HepG2 (cell line): ENCODE data around the gene DLG1. TPM values are rescaled to one million over a fixed set of nuclear protein-coding genes. Genes with fewer than 3 reads are reported as not detected.

Source experiments
- ATAC-seq: fragments of 200-7000 bp; cut with Tn5 transposase; 3 replicates; pipeline ENCODE4 v1.9.1; 2020; ENCODE audit warnings: mild to moderate bottlenecking, moderate library complexity
- BruUV-seq: library from RNA; stranded (reverse); fragments of 400-500 nt; replicated peaks from 2 replicates; lab custom pipeline; 2021; lab: Mats Ljungman, UMichigan
- CTCF ChIA-PET: fragments of 300-600 bp; formaldehyde crosslinking; extraction: SDS; loops from one replicate; lab custom pipeline; 2021; ENCODE audit warnings: low total read pairs, inconsistent platforms, low intra/inter-chr PET ratio; lab: Yijun Ruan, JAX
- POLR2A ChIA-PET: fragments of 350-600 bp; sonication (Branson Sonifier 250); formaldehyde crosslinking; loops from one replicate; lab custom pipeline; 2020; ENCODE audit warnings: antibody characterized with exemption, inconsistent platforms; lab: Yijun Ruan, JAX
- DNase-seq: peaks from one replicate; pipeline ENCODE4 v3.0.0-alpha.2; 2015; ENCODE audit warnings: low spot score
- FAIRE-seq: peaks from 3 replicates; lab custom pipeline; 2011; peaks lifted over from hg19 to GRCh38; lab: Jason Lieb, UNC
- H2AFZ ChIP-seq: one replicate; pipeline ENCODE4 v1.6.1; 2011; ENCODE audit warnings: low read length, inconsistent platforms
- H3K27ac ChIP-seq: fragments of 300-600 bp; 3 replicates; pipeline ENCODE4 v1.8.0; 2011; ENCODE audit warnings: mixed run types, mild to moderate bottlenecking, mixed read lengths, low read length, inconsistent platforms; ENCODE audit not compliant: insufficient read depth; ENCODE audit errors: extremely low read length
- H3K27me3 ChIP-seq, 2 experiments: fragments of 200-600 bp in 1 of 2; 2 replicates in 1 of 2; 3 replicates in 1 of 2; pipeline versions ENCODE4 v1.6.0 to v1.8.0; 2011; ENCODE audit warnings: low read length in 2 of 2, mild to moderate bottlenecking in 2 of 2, moderate library complexity in 2 of 2, inconsistent platforms in 1 of 2; ENCODE audit not compliant: insufficient read depth in 2 of 2, control insufficient read depth in 1 of 2
- H3K36me3 ChIP-seq, 2 experiments: fragments of 200-600 bp in 1 of 2; replicated peaks in 1 of 2; 2 replicates in 1 of 2; 3 replicates in 1 of 2; pipeline versions ENCODE4 v1.5.1 to v1.8.0; 2011; ENCODE audit warnings: low read length in 2 of 2, inconsistent platforms in 1 of 2; ENCODE audit not compliant: insufficient read depth in 2 of 2, control insufficient read depth in 1 of 2
- H3K4me1 ChIP-seq: 2 replicates; pipeline ENCODE4 v1.5.1; 2012; ENCODE audit warnings: low read length, inconsistent platforms; ENCODE audit not compliant: insufficient read depth
- H3K4me2 ChIP-seq: 2 replicates; pipeline ENCODE4 v1.6.0; 2011; ENCODE audit warnings: low read depth, low read length, inconsistent platforms
- H3K4me3 ChIP-seq, 3 experiments: fragments of 200-600 bp in 1 of 3; sonication (generic), shearing (Covaris generic) in 1 of 3; replicated peaks in 1 of 3; 2 replicates each; pipeline ENCODE4 v1.5.1; 2011 to 2016; ENCODE audit warnings: low read length in 3 of 3, inconsistent platforms in 2 of 3, low read depth in 2 of 3, mild to moderate bottlenecking in 2 of 3, control low read depth in 1 of 3, mixed read lengths in 1 of 3; ENCODE audit not compliant: insufficient read depth in 1 of 3
- H3K79me2 ChIP-seq: one replicate; pipeline ENCODE4 v1.6.1; 2011; ENCODE audit warnings: low read length, inconsistent platforms; ENCODE audit not compliant: insufficient read depth
- H3K9ac ChIP-seq: 2 replicates; pipeline ENCODE4 v1.6.0; 2011; ENCODE audit warnings: mild to moderate bottlenecking, low read depth, low read length, inconsistent platforms; ENCODE audit not compliant: insufficient read depth
- H3K9me3 ChIP-seq: 2 replicates; pipeline ENCODE4 v1.5.1; 2012; ENCODE audit warnings: mild to moderate bottlenecking, low read length
- H4K20me1 ChIP-seq: 2 replicates; pipeline ENCODE4 v1.6.0; 2011; ENCODE audit warnings: inconsistent platforms, mild to moderate bottlenecking, low read length, moderate library complexity; ENCODE audit not compliant: insufficient read depth
- EEA1 ChIP-seq: sonication (generic); formaldehyde crosslinking; IDR thresholded peaks from 2 replicates; pipeline ENCODE4 v1.5.1; 2020; ENCODE audit warnings: mild to moderate bottlenecking, missing genetic modification reagents, borderline replicate concordance
- HES4 ChIP-seq: sonication (generic); formaldehyde crosslinking; IDR thresholded peaks from 2 replicates; pipeline ENCODE4 v1.9.0; 2021; ENCODE audit warnings: mild to moderate bottlenecking, missing genetic modification reagents, borderline replicate concordance
- KMT2A ChIP-seq: sonication (generic); formaldehyde crosslinking; IDR thresholded peaks from 2 replicates; pipeline ENCODE4 v1.4.0; 2020; ENCODE audit warnings: missing genetic modification reagents
- LCORL ChIP-seq, 2 experiments: fragments of 450-650 bp in 1 of 2; sonication (generic) in 1 of 2; formaldehyde crosslinking in 1 of 2; IDR thresholded peaks; 2 replicates each; pipeline versions ENCODE4 v1.5.0 to v1.6.1; 2017 to 2020; ENCODE audit warnings: antibody characterized with exemption in 1 of 2, missing genetic modification reagents in 1 of 2
- MED1 ChIP-seq: sonication (generic); formaldehyde crosslinking; IDR thresholded peaks from 2 replicates; pipeline ENCODE4 v1.4.0; 2020; ENCODE audit warnings: missing genetic modification reagents
- NFKB2 ChIP-seq: sonication (generic); formaldehyde crosslinking; IDR thresholded peaks from 2 replicates; pipeline ENCODE4 v1.4.0; 2020; ENCODE audit warnings: missing genetic modification reagents, borderline replicate concordance
- SAP130 ChIP-seq: IDR thresholded peaks from 2 replicates; pipeline ENCODE4 v1.6.1; 2016; ENCODE audit warnings: low read depth
- THYN1 ChIP-seq: sonication (generic); formaldehyde crosslinking; IDR thresholded peaks from 2 replicates; pipeline ENCODE4 v1.8.1; 2023; ENCODE audit warnings: low read depth, mild to moderate bottlenecking, moderate library complexity, missing genetic modification reagents, borderline replicate concordance
- ZFP62 ChIP-seq: sonication (generic); formaldehyde crosslinking; IDR thresholded peaks from 2 replicates; pipeline ENCODE4 v1.4.0; 2020; ENCODE audit warnings: missing genetic modification reagents
- ZNF382 ChIP-seq: sonication (generic); formaldehyde crosslinking; IDR thresholded peaks from 2 replicates; pipeline ENCODE4 v1.5.0; 2020; ENCODE audit warnings: missing genetic modification reagents, mild to moderate bottlenecking, borderline replicate concordance
- whole genome bisulfite sequencing: methylation state at CpG from one replicate; pipeline ENCODE4 v1.1.6; 2017; ENCODE audit warnings: low lambda C conversion rate; 5-methylcytosine and 5-hydroxymethylcytosine counted together
- in situ Hi-C: cut with HindIII; loops from 2 replicates; pipeline ENCODE4 v1.10.0; 2017; ENCODE audit warnings: low pct_unique_long_range_greater_than_20kb; ENCODE audit not compliant: extremely low pct_ligation_motif_present
- intact Hi-C: fragments of 100-400 bp; cut with micrococcal nuclease; formaldehyde crosslinking; loops from one replicate; pipeline ENCODE4 v1.10.0; 2022; ENCODE audit not compliant: unreplicated experiment
- polyA plus RNA-seq, 8 experiments: library from polyadenylated mRNA; depleted of rRNA in 3 of 8; stranded (reverse) in 7 of 8; unstranded in 1 of 8; fragments of >200 nt; fragmentation: Illumina TruSeq in 4 of 8; extraction: Trizol in 4 of 8; gene quantifications; 2 replicates each; pipeline versions ENCODE4 v1.2.1 to v1.2.3, GENCODE V29; 2011 to 2016; ENCODE audit warnings: low read depth in 4 of 8, missing spikeins in 1 of 8, mixed read lengths in 1 of 8; ENCODE audit not compliant: insufficient read depth in 1 of 8
- total RNA-seq, 5 experiments: library from RNA; depleted of rRNA; stranded (reverse); fragments of >200 nt; fragmentation: Illumina TruSeq; extraction: Trizol; gene quantifications; 2 replicates each; pipeline ENCODE4 v1.2.3, GENCODE V29; 2016; ENCODE audit warnings: low read depth in 1 of 5
- TF ChIP-seq, protein P1 (sequence below): fragments of 450-650 bp; IDR thresholded peaks from 2 replicates; pipeline ENCODE4 v1.6.1; 2016
- TF ChIP-seq, protein P2 (sequence below): sonication (generic); formaldehyde crosslinking; IDR thresholded peaks from 2 replicates; pipeline ENCODE4 v1.4.0; 2020; ENCODE audit warnings: mild to moderate bottlenecking, missing genetic modification reagents, borderline replicate concordance

Gene DLG1
- total and polyA plus RNA-seq, 2 of the 13 experiments (the other 11 are each of a cell fraction or from before 2014, with no cell fraction given), result 30.5 to 104 TPM

GRCh38 chr3:197229836-197230235 is 68.6 kb downstream of the DLG1 start:
- Histone ChIP-seq H3K9me3 (no peaks in the 10 kb centered on the region), H3K4me3 (no peak overlapping the region), H3K27me3 (no peaks in the 10 kb centered on the region), H2AFZ (no peak overlapping the region), H3K4me1 (peaks cover 46% of the 10 kb centered on the region), H3K79me2 (peaks cover 98% of the 10 kb centered on the region), H3K4me2 (no peak overlapping the region), H3K9ac (no peak overlapping the region), H4K20me1 (peaks cover 13% of the 10 kb centered on the region; the same call in 1 of the 2 replicates), H3K36me3 (peaks cover 0 to 6% of the 10 kb centered on the region in 2 experiments; a peak in 2 of 5 replicates), H3K27ac (no peak overlapping the region)
- no peak for FAIRE-seq
- ATAC-seq, result no peak
- DNase-seq, result no peak
- ChIA-PET POLR2A (interaction anchor here (0.6 kb wide), 1 partner anchor 276 kb away, joined by 3 read pairs; no protein-coding TSS in a partner anchor), CTCF (no interaction called here)
- in situ Hi-C loops (no loop called here), intact Hi-C loops (no loop called here)
- 95% methylated on average over 3 of the region's 3 CpGs for WGBS
- no TSS peak for BruUV-seq
- TF ChIP-seq, protein P1, sequence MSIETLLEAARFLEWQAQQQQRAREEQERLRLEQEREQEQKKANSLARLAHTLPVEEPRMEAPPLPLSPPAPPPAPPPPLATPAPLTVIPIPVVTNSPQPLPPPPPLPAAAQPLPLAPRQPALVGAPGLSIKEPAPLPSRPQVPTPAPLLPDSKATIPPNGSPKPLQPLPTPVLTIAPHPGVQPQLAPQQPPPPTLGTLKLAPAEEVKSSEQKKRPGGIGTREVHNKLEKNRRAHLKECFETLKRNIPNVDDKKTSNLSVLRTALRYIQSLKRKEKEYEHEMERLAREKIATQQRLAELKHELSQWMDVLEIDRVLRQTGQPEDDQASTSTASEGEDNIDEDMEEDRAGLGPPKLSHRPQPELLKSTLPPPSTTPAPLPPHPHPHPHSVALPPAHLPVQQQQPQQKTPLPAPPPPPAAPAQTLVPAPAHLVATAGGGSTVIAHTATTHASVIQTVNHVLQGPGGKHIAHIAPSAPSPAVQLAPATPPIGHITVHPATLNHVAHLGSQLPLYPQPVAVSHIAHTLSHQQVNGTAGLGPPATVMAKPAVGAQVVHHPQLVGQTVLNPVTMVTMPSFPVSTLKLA, result no peak
- TF ChIP-seq THYN1 (CRISPR knock-in tag) (no peak), LCORL (IDR thresholded peaks at IDR 0.05) (no peak), LCORL (CRISPR knock-in tag; IDR thresholded peaks at IDR 0.05) (no peak), HES4 (CRISPR knock-in tag) (no peak)

- Histone ChIP-seq H3K36me3 (peaks cover 0 to 6% of the 10 kb centered on the region in 2 experiments; a peak in 2 of 5 replicates), H3K9me3 (no peaks in the 10 kb centered on the region), H3K27me3 (no peaks in the 10 kb centered on the region), H3K4me3 (no peak overlapping the region), H3K4me2 (no peak overlapping the region), H3K4me1 (peaks cover 45% of the 10 kb centered on the region), H3K9ac (no peak overlapping the region), H3K27ac (no peak overlapping the region), H4K20me1 (peaks cover 18% of the 10 kb centered on the region; the same call in 1 of the 2 replicates), H2AFZ (no peak overlapping the region), H3K79me2 (peaks cover 96% of the 10 kb centered on the region)
- ATAC-seq, result no peak
- no peak for FAIRE-seq
- 88% methylated on average over 1 of the region's 1 CpG for WGBS
- intact Hi-C loops, result no loop called here
- ChIA-PET CTCF (no interaction called here), POLR2A (interaction anchor here (0.6 kb wide), 1 partner anchor 277 kb away, joined by 3 read pairs; no protein-coding TSS in a partner anchor)
- in situ Hi-C loops, result no loop called here
- DNase-seq, result no peak
- no TSS peak for BruUV-seq
- no peak for TF ChIP-seq NFKB2 (CRISPR knock-in tag)
- no peak for TF ChIP-seq SAP130
- TF ChIP-seq ZNF382, result no peak
- TF ChIP-seq, protein P2, sequence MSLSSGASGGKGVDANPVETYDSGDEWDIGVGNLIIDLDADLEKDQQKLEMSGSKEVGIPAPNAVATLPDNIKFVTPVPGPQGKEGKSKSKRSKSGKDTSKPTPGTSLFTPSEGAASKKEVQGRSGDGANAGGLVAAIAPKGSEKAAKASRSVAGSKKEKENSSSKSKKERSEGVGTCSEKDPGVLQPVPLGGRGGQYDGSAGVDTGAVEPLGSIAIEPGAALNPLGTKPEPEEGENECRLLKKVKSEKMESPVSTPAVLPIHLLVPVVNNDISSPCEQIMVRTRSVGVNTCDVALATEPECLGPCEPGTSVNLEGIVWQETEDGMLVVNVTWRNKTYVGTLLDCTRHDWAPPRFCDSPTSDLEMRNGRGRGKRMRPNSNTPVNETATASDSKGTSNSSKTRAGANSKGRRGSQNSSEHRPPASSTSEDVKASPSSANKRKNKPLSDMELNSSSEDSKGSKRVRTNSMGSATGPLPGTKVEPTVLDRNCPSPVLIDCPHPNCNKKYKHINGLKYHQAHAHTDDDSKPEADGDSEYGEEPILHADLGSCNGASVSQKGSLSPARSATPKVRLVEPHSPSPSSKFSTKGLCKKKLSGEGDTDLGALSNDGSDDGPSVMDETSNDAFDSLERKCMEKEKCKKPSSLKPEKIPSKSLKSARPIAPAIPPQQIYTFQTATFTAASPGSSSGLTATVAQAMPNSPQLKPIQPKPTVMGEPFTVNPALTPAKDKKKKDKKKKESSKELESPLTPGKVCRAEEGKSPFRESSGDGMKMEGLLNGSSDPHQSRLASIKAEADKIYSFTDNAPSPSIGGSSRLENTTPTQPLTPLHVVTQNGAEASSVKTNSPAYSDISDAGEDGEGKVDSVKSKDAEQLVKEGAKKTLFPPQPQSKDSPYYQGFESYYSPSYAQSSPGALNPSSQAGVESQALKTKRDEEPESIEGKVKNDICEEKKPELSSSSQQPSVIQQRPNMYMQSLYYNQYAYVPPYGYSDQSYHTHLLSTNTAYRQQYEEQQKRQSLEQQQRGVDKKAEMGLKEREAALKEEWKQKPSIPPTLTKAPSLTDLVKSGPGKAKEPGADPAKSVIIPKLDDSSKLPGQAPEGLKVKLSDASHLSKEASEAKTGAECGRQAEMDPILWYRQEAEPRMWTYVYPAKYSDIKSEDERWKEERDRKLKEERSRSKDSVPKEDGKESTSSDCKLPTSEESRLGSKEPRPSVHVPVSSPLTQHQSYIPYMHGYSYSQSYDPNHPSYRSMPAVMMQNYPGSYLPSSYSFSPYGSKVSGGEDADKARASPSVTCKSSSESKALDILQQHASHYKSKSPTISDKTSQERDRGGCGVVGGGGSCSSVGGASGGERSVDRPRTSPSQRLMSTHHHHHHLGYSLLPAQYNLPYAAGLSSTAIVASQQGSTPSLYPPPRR (CRISPR knock-in tag), result no peak
- no peak for TF ChIP-seq KMT2A (CRISPR knock-in tag)
- no peak for TF ChIP-seq ZFP62 (CRISPR knock-in tag)
- TF ChIP-seq EEA1, result no peak
- no peak for TF ChIP-seq MED1 (CRISPR knock-in tag)
Measured at GRCh38 chr3:197229178-197229577, 69.2 kb downstream of the DLG1 start.
